Activated CD4-positive, alpha-beta T cell treated with anti-CD3 and anti-CD28 coated beads, Interleukin-2, amount 50 U/mL, for 4 hours (primary cell): Measurements from ENCODE around the gene CHAC1.
"Not testable (repeated sequence)": the region's sequence is repeated elsewhere in the genome, so short reads cannot be mapped to it uniquely, and the experiment has no call there.

Experiments
- DNase-seq, 2 experiments: peaks; one replicate each; pipeline ENCODE4 v3.0.0-alpha.2; 2020

Gene CHAC1

DNA sequence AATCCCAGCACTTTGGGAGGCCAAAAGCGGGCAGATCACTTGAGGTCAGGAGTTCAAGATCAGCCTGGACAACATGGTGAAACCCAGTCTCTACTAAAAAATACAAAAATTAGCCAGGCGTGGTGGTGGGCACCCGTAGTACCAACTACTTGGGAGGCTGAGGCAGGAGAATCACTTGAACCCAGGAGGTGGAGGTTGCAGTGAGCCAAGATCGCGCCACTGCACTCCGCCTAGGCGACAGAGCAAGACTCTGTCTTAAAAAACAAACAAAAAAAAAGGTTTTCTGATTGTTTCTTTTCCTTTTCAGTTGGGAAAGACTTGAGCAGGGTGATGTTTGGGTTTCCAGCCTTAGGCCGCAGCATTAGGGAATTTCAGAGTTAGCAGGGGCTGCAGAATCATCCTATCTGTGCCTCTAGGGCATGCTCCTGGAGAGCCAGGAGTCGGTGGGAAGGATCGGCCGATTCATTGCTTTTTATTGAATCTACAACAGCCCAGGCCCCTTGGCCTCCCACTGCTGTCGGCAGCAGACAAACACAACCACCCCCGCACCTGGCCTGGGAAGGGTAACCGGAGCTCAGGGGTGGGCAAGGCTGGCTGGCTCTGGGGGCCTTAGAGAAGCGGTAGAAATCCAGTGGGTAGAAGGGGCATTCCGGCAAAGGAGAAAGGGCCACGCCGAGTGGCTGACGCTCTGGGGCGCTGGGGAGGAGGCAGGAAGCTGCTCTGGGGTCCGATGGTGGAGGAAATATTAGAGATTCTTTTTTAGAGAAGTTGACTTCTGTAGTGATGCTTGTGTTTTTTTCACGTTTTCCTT is 6.3 kb downstream of the CHAC1 start:
- no peak for DNase-seq

DNA sequence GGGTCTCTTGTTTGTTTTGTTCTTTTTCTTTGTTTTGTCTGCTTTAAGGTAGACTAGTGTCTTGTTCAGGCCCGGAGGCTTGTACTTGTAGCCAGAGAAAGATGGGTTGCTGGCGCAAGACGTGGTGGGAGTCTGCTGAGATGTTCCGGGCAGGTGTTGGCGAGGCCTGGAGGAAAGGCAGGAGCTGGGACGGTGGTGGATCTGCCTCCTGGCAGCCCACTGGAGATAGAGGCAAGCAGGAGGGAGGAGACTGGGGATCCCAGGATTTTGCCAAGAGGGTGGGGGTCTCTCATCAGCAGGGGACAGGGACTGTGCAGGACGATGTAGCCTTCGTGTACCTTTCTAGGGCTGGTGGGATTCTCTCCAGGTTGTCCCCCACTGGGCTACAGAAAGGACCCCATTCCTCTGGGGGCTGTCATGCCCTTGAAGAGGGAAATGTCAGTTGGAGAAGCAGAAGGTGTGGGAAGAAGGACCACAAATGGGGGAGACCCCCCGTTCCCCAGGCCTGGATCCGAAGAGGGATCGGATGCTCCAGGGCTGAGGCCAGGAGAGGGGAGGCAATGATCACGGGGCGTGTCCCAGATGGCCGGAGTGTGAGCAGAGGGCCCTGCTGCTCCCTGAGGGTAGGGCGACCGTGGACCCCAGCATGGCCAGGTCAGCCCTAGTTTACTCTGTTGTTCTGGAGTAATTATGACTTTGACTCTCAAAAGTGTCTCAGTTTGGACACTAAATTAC is 7.0 kb downstream of the CHAC1 start:
- DNase-seq, result no peak

GRCh38 chr15:40960925-40961324 is 7.7 kb downstream of the CHAC1 start:
- no peak for DNase-seq

- DNase-seq, result not testable (repeated sequence)
Measured at GRCh38 chr15:40961740-40962139, 8.5 kb downstream of the CHAC1 start.

GRCh38 chr15:40962317-40962716 is 9.0 kb downstream of the CHAC1 start:
- not testable (repeated sequence) for DNase-seq

GRCh38 chr15:40963201-40963600 is 9.9 kb downstream of the CHAC1 start:
- DNase-seq, result no peak

DNA sequence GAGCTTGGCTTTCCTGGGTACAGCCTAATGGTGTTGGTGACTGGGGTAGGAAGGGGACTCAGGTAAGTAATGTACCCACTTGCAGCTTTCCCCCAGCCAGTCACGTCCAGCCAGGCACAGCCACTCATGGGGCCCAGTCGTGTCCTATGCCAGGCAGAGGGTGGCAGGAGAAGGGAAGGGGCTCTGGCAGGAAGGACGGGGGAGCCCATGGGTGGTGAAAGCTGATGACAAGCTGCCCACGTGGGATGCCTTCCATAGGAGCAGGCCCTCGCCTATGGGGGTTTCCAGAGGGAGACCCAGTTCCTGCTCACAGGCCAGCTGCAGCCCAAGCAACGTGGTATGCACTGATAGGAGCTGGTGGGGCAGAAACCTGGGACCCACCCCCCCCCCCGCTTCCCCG is 10.7 kb downstream of the CHAC1 start:
- no peak for DNase-seq

DNA sequence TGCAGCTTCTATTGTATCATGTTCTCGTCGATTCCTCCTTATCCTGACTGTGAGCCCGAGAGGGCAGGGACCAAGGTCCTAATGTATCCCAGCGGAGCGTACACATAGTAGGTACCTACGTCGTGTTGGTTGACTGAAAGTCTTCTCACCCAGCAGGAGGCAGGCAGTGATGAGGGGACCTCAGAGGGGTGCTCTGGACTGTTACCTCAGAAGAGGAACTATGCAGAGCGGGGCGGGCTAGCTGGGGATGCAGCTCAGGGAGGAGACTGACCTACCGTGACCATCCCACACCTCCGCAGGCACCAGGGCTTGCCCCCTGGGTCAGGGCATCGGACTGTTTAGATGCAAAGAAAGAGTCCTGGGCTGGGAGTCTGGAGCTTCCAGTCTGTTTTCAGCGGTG is 11.4 kb downstream of the CHAC1 start:
- no peak for DNase-seq

- no peak for DNase-seq
Measured at GRCh38 chr15:40968290-40969085, 15.2 kb downstream of the CHAC1 start.

DNA sequence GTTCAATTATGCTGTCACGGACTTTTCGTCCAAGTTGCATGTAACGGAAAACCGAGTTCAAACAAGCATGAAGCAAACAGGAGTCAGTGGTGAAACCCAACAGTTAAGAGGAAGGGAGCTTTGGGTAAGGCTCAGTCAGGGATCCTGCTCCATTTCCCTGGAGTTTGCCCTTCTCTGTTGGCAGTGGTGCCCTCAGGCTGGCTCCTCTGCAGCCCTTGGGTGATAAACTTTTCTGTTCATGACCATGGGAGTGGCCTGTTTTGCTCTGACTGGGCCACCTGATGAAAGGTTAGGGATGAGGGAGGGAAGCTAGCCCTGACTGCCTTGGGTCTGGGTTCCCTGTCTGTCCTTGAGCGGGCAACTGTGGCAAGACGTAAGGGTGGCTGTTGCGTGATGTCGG is 16.1 kb downstream of the CHAC1 start:
- no peak for DNase-seq

GRCh38 chr15:40974879-40975278 is 21.6 kb downstream of the CHAC1 start:
- no peak for DNase-seq

DNA sequence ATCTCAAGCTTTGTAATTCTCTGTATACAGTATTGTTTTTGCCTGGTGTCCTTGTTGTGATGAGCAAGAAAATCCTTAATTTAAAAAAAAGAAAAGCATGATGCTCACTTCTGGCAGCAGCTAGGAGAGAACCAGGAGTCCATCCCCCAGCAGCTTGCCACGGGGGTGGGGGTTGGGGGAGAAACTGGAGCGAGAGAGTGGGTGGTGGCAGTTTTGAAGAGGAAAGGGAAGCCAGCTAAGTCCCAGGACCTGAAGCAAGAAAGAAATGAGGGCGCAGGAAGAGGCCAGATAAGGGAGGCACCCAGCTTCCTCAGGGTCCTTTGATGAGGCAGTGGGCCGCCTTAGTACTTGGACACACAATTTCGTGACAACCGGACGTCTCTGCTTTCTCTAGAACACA is 23.5 kb downstream of the CHAC1 start:
- no peak for DNase-seq

DNA sequence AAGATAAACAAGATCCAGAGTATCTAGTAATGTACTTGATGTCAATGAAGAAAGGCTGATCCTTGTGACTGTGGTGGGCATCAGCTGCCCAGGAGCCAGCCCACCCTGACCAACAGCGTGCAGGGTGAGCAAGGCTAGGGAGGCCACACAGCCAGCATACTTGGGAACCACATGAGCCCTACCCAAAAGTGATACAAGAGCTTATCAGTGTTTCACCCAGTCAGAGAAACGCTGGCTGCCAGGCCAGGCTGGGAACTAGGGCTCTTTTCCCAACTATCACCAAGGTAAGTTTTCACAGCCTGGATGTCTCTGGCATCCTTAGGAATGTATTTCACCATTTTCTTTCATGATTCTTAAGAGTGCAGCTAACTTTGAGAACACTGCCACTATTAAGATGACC is 24.9 kb downstream of the CHAC1 start:
- no peak for DNase-seq

DNA sequence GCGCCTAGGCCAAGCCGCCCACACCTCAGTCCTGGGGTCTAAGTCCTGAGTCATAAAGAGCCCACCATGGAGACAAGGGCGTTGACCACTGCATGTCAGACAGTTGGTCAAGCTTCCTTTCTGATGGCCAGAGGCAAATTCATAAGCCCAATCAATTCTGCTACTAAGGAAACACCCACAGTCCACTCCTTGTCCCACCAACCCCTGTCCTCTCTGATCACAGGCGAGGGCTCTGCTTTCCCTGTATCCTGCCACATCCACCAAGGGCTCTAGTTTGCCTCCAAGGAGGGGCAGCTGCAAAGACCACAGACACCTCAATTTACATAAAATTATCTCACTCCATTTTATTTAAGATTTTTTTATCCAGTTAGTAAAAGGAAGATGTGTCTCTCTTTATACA is 25.3 kb downstream of the CHAC1 start:
- no peak for DNase-seq

GRCh38 chr15:40981186-40981585 is 27.9 kb downstream of the CHAC1 start:
- no peak for DNase-seq

- DNase-seq, result no peak
Measured at GRCh38 chr15:40982855-40983254, 29.6 kb downstream of the CHAC1 start.

GRCh38 chr15:40984406-40984805 is 31.1 kb downstream of the CHAC1 start:
- DNase-seq, result no peak

DNA sequence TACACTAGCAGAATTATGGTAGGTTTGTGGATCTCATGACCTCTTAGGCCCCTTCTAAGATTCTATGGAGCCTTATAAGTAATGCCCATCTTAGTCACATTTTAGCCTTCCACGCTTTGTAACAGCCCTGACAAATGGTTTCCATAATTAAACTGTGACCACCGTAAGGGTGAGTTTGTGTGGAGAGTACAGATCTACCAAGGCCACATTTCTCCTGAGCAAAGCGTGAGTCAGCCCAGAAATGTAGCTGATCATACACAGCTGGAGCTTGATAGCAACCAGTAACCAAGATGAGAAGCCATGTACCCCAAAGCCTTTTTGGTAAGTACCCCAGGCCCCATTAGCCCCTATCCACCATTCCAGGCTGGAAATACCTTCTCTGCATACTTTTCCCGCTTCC is 31.7 kb downstream of the CHAC1 start:
- no peak for DNase-seq

DNA sequence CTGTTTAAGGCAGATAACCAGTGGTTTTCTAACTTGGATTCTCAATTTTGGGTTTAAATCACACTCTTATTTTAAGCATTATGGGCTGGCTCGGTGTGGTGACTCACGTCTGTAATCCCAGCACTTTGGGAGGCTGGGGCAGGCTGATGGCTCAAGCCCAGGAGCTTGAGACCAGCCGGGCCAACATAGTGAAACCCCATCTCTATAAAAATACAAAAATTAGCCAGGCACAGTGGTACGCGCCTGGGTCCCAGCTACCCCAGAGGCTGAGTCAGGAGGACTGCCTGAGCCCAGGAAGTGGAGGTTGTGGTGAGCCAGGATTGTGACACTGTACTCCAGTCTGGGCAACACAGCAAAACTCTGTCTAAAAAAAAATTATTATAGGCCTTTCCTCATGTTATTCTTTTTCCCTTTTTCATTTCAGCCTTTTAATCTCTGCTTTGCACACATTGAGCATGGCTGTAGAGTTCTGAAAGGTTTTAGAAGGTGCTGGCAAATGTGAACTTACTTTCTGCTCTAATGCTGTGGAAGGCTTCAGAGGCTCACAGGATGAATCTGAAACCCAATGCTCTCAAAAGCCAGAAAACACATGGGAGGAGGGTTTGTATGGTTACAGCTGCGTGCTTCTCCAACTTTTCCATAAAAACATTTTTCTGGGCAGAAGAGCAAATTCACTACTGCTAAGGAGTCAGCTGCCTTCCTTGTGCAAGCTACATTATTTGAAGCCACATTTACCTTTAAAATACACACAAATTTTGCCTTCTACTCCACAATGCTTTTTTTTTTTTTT is 32.5 kb downstream of the CHAC1 start:
- no peak for DNase-seq

GRCh38 chr15:40986820-40987219 is 33.5 kb downstream of the CHAC1 start:
- DNase-seq, result no peak

GRCh38 chr15:40988156-40988555 is 34.9 kb downstream of the CHAC1 start:
- no peak for DNase-seq

DNA sequence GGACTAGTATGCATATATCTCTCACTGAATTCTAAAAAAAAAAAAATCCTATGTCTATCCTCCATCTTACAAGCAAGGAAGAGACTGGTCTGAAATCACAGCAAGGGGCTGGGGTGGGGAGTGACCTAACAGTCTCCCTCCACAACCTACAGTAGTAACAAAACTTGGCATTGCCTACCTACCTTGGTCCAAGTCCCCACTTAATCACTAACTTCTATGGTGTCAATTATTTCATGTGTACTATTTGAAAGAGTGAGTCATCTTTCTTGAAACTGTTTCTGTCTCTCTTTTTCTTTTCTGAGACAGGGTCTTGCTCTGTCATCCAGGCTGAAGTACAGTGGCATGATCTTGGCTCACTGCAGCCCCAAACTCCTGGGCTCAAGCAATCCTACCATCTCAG is 36.8 kb downstream of the CHAC1 start:
- no peak for DNase-seq

DNA sequence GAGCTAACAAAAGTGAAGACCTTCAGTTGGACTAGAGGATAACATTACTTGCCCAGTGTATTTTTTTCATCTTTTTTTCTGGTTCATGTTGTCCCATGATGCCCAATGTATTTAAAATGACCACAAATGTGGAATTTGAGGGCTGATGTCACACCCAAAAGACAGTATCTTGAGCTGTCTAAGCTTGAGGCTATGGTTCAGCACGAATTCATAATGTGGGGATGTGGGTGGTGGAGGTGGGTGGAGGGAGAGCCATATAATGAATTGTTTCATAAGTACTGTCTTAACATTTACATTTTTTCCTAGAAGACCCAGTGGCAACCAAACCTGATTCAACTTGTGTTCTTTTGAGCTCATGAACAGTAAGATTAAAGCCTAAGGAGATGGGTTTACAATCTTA is 37.5 kb downstream of the CHAC1 start:
- DNase-seq, result no peak
